ENCODE results near the gene ALDOB.

- TF ChIP-seq SIN3A (IDR thresholded peaks at IDR 0.05; ENCODE audit: borderline replicate concordance, insufficient read depth, low read length) (no peak), REST (IDR thresholded peaks at IDR 0.05; ENCODE audit: insufficient read depth in 1 of 2, low read depth in 2 of 2, low read length in 2 of 2) (no peak)
Observed at GRCh38 chr9:101376111-101376848, 59.3 kb downstream of the ALDOB start.
